HEK293 (cell line): ENCODE data around the gene IRF3.

Experiments
- CTCF ChIA-PET: fragments of 350-600 bp; formaldehyde crosslinking; extraction: SDS; loops from one replicate; lab custom pipeline; 2021; ENCODE audit warnings: antibody characterized with exemption; lab: Yijun Ruan, JAX
- POLR2A ChIA-PET: fragments of 300-600 bp; formaldehyde crosslinking; extraction: SDS; loops from one replicate; lab custom pipeline; 2020; ENCODE audit warnings: antibody characterized with exemption, inconsistent platforms; lab: Yijun Ruan, JAX
- H3K27ac ChIP-seq: fragments of 200-500 bp; sonication (Bioruptor generic); 2 replicates; pipeline ENCODE4 v1.5.1; 2014; ENCODE audit warnings: low read depth, low read length, control low read depth, inconsistent platforms; ENCODE audit errors: extremely low read depth
- H3K36me3 ChIP-seq, 2 experiments: fragments of 200-500 bp in 1 of 2; sonication (Bioruptor generic) in 1 of 2; 1 replicate in 1 of 2; 2 replicates in 1 of 2; pipeline ENCODE4 v1.5.1; 2014 to 2017; ENCODE audit warnings: inconsistent platforms in 2 of 2, low read length in 2 of 2; ENCODE audit not compliant: control insufficient read depth in 2 of 2, insufficient read depth in 1 of 2
- H3K4me1 ChIP-seq: fragments of 200-500 bp; sonication (Bioruptor generic); 2 replicates; pipeline ENCODE4 v1.5.1; 2014; ENCODE audit warnings: mild to moderate bottlenecking, low read length, inconsistent platforms; ENCODE audit not compliant: control insufficient read depth, insufficient read depth
- H3K4me3 ChIP-seq: 2 replicates; pipeline ENCODE4 v1.5.1; 2011; ENCODE audit warnings: low read depth, mild to moderate bottlenecking, control low read depth, low read length, moderate library complexity
- H3K9me3 ChIP-seq: fragments of 200-500 bp; sonication (Bioruptor generic); 2 replicates; pipeline ENCODE4 v1.5.1; 2014; ENCODE audit warnings: low read depth, low read length, inconsistent platforms; ENCODE audit not compliant: control insufficient read depth, insufficient read depth
- BCL11B ChIP-seq: fragments of 450-650 bp; formaldehyde crosslinking; IDR thresholded peaks from 2 replicates; pipeline ENCODE4 v1.5.1; 2016; ENCODE audit warnings: low read depth, missing biosample characterization, missing genetic modification characterization
- CTCF ChIP-seq: fragments of 450-650 bp; formaldehyde crosslinking; IDR thresholded peaks from 2 replicates; pipeline ENCODE4 v1.5.1; 2016; ENCODE audit warnings: missing biosample characterization, missing genetic modification characterization
- KLF17 ChIP-seq: fragments of 450-650 bp; formaldehyde crosslinking; IDR thresholded peaks from 2 replicates; pipeline ENCODE4 v1.5.1; 2016; ENCODE audit warnings: missing biosample characterization, missing genetic modification characterization
- KLF8 ChIP-seq: fragments of 450-650 bp; formaldehyde crosslinking; IDR thresholded peaks from 2 replicates; pipeline ENCODE4 v1.5.1; 2016; ENCODE audit warnings: missing biosample characterization, missing genetic modification characterization
- PRDM10 ChIP-seq: fragments of 450-650 bp; formaldehyde crosslinking; IDR thresholded peaks from 2 replicates; pipeline ENCODE4 v1.5.1; 2016; ENCODE audit warnings: missing biosample characterization, missing genetic modification characterization
- PRDM4 ChIP-seq: fragments of 450-650 bp; formaldehyde crosslinking; IDR thresholded peaks from 2 replicates; pipeline ENCODE4 v1.5.1; 2017; ENCODE audit warnings: missing biosample characterization, missing genetic modification characterization
- SCRT2 ChIP-seq: fragments of 450-650 bp; formaldehyde crosslinking; IDR thresholded peaks from 2 replicates; pipeline ENCODE4 v1.5.1; 2016; ENCODE audit warnings: missing biosample characterization, missing genetic modification characterization
- YY1 ChIP-seq: fragments of 450-650 bp; formaldehyde crosslinking; IDR thresholded peaks from 2 replicates; pipeline ENCODE4 v1.5.1; 2018; ENCODE audit warnings: missing biosample characterization, missing genetic modification characterization
- ZBTB20 ChIP-seq: fragments of 450-650 bp; formaldehyde crosslinking; IDR thresholded peaks from 2 replicates; pipeline ENCODE4 v1.5.1; 2016; ENCODE audit warnings: missing biosample characterization, missing genetic modification characterization
- ZBTB8A ChIP-seq: fragments of 450-650 bp; formaldehyde crosslinking; IDR thresholded peaks from 2 replicates; pipeline ENCODE4 v1.5.1; 2016; ENCODE audit warnings: missing biosample characterization, missing genetic modification characterization
- ZNF23 ChIP-seq: fragments of 450-650 bp; formaldehyde crosslinking; IDR thresholded peaks from 2 replicates; pipeline ENCODE4 v1.5.1; 2016; ENCODE audit warnings: missing biosample characterization, missing genetic modification characterization, borderline replicate concordance
- ZNF24 ChIP-seq: fragments of 450-650 bp; formaldehyde crosslinking; IDR thresholded peaks from 2 replicates; pipeline ENCODE4 v1.5.1; 2016; ENCODE audit warnings: missing biosample characterization, missing genetic modification characterization
- ZNF501 ChIP-seq: fragments of 450-650 bp; formaldehyde crosslinking; IDR thresholded peaks from 2 replicates; pipeline ENCODE4 v1.5.1; 2016; ENCODE audit warnings: missing biosample characterization, missing genetic modification characterization
- ZNF529 ChIP-seq: fragments of 450-650 bp; formaldehyde crosslinking; IDR thresholded peaks from 2 replicates; pipeline ENCODE4 v1.5.1; 2017; ENCODE audit warnings: missing genetic modification characterization, missing biosample characterization; ENCODE audit not compliant: insufficient replicate concordance
- ZNF580 ChIP-seq: fragments of 450-650 bp; formaldehyde crosslinking; IDR thresholded peaks from 2 replicates; pipeline ENCODE4 v1.5.1; 2016; ENCODE audit warnings: missing biosample characterization, missing genetic modification characterization
- ZNF624 ChIP-seq: fragments of 450-650 bp; formaldehyde crosslinking; IDR thresholded peaks from 2 replicates; pipeline ENCODE4 v1.5.1; 2017; ENCODE audit warnings: missing biosample characterization, missing genetic modification characterization
- ZNF76 ChIP-seq: fragments of 450-650 bp; formaldehyde crosslinking; IDR thresholded peaks from 2 replicates; pipeline ENCODE4; 2016; ENCODE audit warnings: low read depth, missing biosample characterization, missing genetic modification characterization, borderline replicate concordance
- ZNF777 ChIP-seq: fragments of 450-650 bp; formaldehyde crosslinking; IDR thresholded peaks from 2 replicates; pipeline ENCODE4 v1.5.1; 2017; ENCODE audit warnings: missing biosample characterization, missing genetic modification characterization, borderline replicate concordance
- ZSCAN18 ChIP-seq: fragments of 450-650 bp; formaldehyde crosslinking; IDR thresholded peaks from 2 replicates; pipeline ENCODE4 v1.5.1; 2016; ENCODE audit warnings: missing biosample characterization, missing genetic modification characterization
- ZXDB ChIP-seq: fragments of 450-650 bp; formaldehyde crosslinking; IDR thresholded peaks from 2 replicates; pipeline ENCODE4 v1.5.1; 2016; ENCODE audit warnings: missing biosample characterization, missing genetic modification characterization

Gene IRF3

GRCh38 chr19:49642492-49643035 lies 23.1 kb downstream of the IRF3 start:
- Histone ChIP-seq H3K4me3 (peak overlapping the region; percentile 78), H3K4me1 (peaks cover 31% of the 10 kb centered on the region), H3K36me3 (peaks cover 10 to 40% of the 10 kb centered on the region in 2 experiments), H3K27ac (peak overlapping the region; percentile 98), H3K9me3 (no peaks in the 10 kb centered on the region)
- POLR2A ChIA-PET: interaction anchor here (0.6 to 3.5 kb wide), 15 partner anchors 12 to 227 kb away, joined by 3 to 124 read pairs (median 8); partner anchors contain the start of genes BCL2L12, FUZ, IRF3 and NOSIP
- CTCF ChIA-PET: interaction anchor here (0.9 to 6.5 kb wide), 4 partner anchors 12 to 72 kb away, joined by 3 to 59 read pairs (median 6); partner anchors contain the start of gene PRR12
- 0 out of 2 replicates have a peak, but pooled peaks have one; percentile 41 for TF ChIP-seq SCRT2 (tag by site-specific recombination)
- 0 out of 2 replicates have a peak, but pooled peaks have one; percentile 24 for TF ChIP-seq ZNF777 (tag by site-specific recombination)
- peak; percentile 66 for TF ChIP-seq ZBTB20 (tag by site-specific recombination)
- no peak for TF ChIP-seq ZSCAN18 (tag by site-specific recombination)
- TF ChIP-seq YY1 (tag by site-specific recombination): 0 out of 2 replicates have a peak, but pooled peaks have one; percentile 7
- TF ChIP-seq ZNF501: no peak
- TF ChIP-seq CTCF: 0 out of 2 replicates have a peak, but pooled peaks have one; percentile 32
- TF ChIP-seq PRDM10: no peak

- Histone ChIP-seq H3K4me1 (peaks cover 31% of the 10 kb centered on the region), H3K9me3 (no peaks in the 10 kb centered on the region), H3K4me3 (peak within 1 kb of the TSS; percentile 78), H3K36me3 (peaks cover 5 to 33% of the 10 kb centered on the region in 2 experiments; a peak in 2 of 3 replicates), H3K27ac (peak within 1 kb of the TSS; percentile 98)
- ChIA-PET CTCF (interaction anchor here (0.7 to 6.5 kb wide), 3 partner anchors 31 to 423 kb away, joined by 3 to 59 read pairs (median 9); no protein-coding TSS in a partner anchor), POLR2A (interaction anchor here (0.6 to 3.5 kb wide), 18 partner anchors 12 to 228 kb away, joined by 3 to 124 read pairs (median 4); partner anchors contain the start of genes BCL2L12, FUZ, IRF3 and NOSIP)
- peak; percentile 75 for TF ChIP-seq ZNF580 (tag by site-specific recombination)
- TF ChIP-seq ZNF23: no peak
- TF ChIP-seq ZNF529: no peak
- peak; percentile 100 for TF ChIP-seq KLF8 (tag by site-specific recombination)
- peak; percentile 82 for TF ChIP-seq ZXDB
- 0 out of 2 replicates have a peak, but pooled peaks have one; percentile 18 for TF ChIP-seq ZNF24
- no peak for TF ChIP-seq PRDM4
- no peak for TF ChIP-seq ZNF624 (tag by site-specific recombination)
- peak; percentile 93 for TF ChIP-seq ZBTB8A (tag by site-specific recombination)
- peak; percentile 50; the same call in 1 of the 2 replicates for TF ChIP-seq KLF17
- peak; percentile 100 for TF ChIP-seq ZNF76 (tag by site-specific recombination)
- TF ChIP-seq BCL11B: peak; percentile 78; the same call in 1 of the 2 replicates
Observed at GRCh38 chr19:49641688-49642491, 23.8 kb downstream of the IRF3 start, which contains the start of gene SCAF1. Gene SCAF1, plus strand, starts transcription at chr19:49642209. Its CDS starts 2,818 bp downstream, at chr19:49645027.
